T-helper 9 cell (primary cell): ENCODE data around the gene LMX1B.

Experiments used
- DNase-seq: peaks from one replicate; pipeline ENCODE4 v3.0.0-alpha.2; 2020

Gene LMX1B

GRCh38 chr9:126618585-126619360, 5.0 kb downstream of the LMX1B start:
- no peak for DNase-seq

GRCh38 chr9:126619361-126620135, 5.8 kb downstream of the LMX1B start:
- DNase-seq = no peak

DNA sequence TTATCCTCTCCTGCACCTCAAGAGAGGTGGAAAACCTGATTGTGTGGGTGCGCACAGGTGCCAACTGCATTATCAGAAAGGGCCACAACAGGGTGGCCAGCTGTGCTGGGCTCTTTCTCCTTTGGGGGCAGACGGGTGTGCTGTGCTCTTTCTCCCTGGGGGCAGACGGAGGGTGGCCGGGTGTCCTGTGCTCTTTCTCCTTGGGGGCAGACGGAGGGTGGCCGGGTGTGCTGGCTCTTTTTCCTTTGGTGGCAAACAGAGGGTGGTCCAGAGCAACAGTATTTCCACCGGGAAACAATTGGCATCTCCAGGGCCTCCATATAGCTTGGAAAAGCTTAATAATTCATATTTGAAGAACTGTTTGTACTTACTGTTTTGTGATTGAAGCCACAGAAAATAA, 6.8 kb downstream of the LMX1B start:
- no peak for DNase-seq

DNA sequence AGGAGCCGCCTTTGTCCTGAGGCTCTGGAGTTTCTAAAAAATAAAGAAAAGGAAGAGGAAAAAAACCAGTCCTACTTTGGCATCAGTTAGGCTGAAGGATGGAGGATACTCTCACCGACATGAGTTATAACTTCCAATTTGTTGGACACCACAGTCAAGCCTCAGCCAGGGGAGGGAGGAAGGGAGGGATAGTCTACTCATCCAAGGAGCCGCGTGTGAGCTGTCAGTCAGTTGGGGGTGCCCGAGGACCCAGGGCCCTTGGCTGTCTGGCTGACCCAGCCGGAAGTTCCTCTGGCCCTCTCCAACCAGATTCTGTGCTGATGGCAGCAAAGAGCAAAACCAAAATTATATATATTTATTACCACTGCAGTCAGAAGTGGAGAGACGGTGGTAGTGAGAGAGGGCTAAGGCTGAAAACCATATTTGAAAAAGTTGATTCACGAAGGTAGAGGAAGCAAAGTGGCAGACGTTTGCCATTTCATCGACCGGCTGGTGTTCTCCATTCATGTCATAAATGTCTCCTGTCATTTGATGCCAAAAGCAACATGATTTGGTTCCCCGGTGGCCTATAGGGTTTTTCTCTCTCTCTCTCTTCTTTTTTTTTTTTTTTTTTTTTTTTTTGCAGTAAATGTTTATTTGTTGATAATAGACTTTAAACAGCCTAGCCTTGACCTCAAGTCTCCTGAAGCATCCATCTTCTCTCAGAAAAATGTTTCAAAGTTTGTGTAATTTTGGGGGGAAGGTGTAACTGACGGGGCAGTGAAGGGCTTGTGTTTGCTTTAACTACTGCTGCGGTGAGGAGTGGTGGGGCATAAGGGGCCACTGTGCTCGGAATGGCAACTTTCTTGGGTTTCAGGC, 7.6 kb downstream of the LMX1B start:
- DNase-seq = no peak

- DNase-seq = no peak
Measured at GRCh38 chr9:126621919-126622735, 8.4 kb downstream of the LMX1B start.

- no peak for DNase-seq
Measured at GRCh38 chr9:126623314-126623666, 9.6 kb downstream of the LMX1B start.

- DNase-seq = no peak
Measured at GRCh38 chr9:126623667-126624478, 10.1 kb downstream of the LMX1B start.

GRCh38 chr9:126624479-126624826, 10.7 kb downstream of the LMX1B start:
- DNase-seq = no peak

DNA sequence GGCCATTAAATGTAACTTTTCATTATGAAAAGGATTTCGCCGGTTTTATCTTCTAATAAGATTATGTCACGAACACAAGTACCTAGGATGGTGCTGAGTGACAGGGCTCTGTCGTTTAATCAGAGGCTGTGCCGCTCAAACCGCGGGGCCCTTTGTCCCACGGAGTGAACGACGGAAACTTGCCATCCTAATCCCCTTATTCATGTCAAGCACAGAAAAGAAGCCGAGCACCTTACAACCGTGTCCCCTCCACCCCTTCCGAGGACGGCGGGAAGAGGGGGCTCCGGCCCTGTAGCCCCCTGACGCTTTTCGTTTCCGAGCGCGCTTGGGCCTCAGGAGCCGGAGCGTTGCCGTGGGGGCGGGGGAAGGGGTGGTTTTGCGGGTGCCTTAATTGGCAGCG, 11.2 kb downstream of the LMX1B start:
- DNase-seq = no peak

DNA sequence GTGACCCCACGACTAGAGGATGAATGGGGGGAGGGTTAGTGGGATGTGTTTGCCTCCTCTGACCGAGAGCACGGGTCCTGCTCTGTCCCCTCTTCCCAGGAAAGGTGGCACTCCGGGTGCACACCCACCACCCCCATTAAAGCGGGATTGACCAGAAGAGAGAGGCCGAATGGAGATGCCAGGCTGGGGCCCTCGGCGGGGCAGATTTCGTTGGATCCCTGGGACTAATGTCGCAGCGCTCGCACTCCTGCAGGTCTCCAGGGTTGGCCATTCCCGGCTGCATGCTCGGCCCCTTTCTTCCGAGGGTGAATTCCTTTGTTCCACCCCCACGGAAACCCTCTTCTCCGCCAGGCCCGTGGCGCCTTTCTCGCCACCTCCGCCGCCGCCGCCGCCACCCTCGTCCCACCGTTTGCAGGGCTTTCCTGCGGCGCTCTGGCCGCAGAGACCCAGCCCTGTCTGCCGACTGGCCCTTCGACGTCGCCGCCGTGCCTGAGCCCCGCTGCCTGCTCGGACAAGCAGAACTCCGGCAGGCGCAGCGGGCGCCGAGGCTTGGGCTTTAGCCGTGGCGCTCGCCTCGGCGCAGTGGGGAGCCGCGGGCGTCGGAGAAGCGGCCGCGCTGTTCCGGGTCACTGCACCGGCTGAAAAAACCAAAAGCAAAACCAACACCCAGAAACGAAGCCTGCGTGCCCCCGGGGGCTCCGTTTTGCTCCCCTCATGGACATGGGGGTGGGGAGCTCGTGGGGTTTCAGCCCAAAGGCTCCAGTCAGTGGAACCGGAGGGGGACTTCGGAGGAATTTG, 11.8 kb downstream of the LMX1B start:
- no peak for DNase-seq

DNA sequence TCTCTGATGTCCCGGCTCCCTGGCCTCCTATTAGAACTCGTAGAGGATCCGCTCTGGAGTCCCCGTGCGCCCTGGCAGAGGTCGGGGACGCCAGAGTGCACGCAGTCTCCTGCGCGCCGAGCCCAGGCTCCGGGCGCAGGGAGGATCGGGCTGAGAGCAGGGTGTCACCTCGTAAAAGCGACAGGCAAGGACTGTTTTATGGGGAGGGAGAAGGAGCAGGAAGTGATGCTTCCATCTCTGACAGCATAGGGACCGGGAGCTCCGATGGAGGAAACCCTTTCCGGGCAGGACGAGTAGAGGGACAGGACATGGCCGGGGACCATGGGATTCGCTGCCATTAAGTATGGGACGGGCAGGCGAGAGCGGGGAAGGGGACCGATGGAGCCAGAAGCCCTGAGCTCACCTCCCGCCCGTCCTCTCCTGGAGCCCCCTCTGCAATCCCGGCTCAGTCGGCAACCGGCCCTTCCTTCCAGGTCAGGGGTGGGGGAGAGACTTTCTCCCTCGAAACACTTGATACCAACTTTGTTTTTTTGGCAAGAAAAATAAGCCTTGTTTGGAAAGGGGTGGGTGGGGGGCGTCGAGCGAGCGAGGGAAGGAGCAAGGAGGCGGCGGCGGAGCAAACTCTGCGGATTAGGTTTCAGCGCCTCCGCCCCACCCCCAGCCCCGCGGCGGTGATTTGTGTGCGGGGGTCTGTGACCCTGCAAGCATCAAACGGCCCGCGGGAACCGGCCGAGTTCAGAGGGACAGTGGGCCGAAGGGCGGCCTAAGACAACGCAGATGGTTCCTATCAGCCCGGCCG, 12.6 kb downstream of the LMX1B start:
- no peak for DNase-seq

- DNase-seq = no peak
Measured at GRCh38 chr9:126626926-126627233, 13.2 kb downstream of the LMX1B start.

DNA sequence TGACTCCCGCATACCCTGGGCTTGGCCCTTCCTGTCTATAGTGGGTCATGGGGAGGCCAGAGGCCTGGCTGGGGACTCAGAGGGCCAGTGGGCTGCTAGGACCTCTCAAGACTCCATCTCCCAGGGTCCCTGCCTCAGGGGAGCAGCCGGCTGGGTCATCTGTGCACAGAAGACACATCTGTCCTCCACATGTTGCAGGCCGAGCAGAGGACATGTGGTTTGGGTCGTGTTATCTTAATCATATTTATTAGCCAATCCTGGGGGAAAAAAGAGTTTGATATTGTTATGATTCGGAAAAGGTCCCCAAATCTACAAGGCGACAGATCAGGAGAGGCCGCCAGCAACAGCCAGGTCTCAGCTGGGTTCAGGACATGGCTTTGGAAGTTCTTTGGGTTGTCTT, 14.4 kb downstream of the LMX1B start:
- no peak for DNase-seq

DNA sequence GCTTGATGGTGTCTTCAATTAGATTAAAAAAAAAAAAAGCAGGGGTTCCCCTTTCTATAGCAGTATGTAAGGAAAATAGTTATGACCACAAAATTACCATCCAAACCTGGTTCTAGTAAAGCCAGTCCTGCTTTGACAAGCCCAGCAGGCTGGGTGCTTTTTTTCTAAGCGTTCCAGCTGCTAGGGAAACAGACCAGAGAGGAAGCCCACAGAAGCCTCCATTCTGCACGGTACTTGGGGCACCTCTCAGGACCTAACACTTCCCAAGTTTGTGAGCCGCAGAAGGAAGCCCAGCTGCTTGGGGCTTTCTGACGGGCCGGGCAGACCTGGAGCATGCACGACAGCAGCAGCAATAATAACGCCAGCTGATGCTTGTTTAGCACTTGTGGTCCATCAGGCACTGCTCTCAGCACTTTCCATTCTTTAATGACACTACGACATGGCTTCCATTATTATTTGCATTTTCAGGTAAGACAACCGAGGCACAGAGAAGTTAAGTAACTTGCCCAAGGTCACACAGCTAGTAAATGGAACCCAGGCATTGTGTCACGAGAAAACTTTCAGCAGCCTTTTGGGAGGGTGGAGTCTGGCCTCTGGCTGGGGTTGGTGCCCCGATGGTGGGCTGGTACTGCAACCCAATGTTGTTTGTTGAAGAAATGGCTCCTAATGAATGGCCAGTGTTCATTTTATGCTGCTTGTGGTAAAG, 15.4 kb downstream of the LMX1B start:
- no peak for DNase-seq

- no peak for DNase-seq
Measured at GRCh38 chr9:126630458-126631237, 16.9 kb downstream of the LMX1B start.

DNA sequence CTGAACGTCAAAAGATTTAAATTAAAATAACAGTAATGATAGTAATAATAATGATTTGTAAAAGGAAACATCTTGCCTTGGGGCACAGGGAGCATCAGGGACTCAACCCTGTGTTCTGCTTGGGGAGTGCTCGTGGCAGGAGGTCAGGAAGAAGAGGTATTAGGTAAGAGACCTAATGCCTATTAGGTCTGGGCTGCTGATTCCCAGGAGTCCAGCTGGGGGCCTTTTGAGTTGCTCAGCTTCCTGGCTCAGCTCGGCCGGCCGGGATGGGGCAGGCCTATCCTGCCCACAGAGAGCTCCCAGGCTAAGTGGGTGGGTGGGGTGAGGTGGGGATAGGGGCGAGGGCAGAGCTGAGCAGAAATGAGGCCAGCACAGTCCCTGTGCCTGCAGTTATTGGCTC, 17.5 kb downstream of the LMX1B start:
- DNase-seq = no peak

GRCh38 chr9:126633881-126634558, 20.3 kb downstream of the LMX1B start:
- no peak for DNase-seq

- DNase-seq = no peak
Measured at GRCh38 chr9:126635061-126635460, 21.3 kb downstream of the LMX1B start.
